Effector CD8-positive, alpha-beta T cell (primary cell): ENCODE data around the gene ARG1.
"Not testable (repeated sequence)": the region's sequence is repeated elsewhere in the genome, so short reads cannot be mapped to it uniquely, and the experiment has no call there.

Source experiments
- DNase-seq: peaks from one replicate; lab custom pipeline; 2025; lab: John Stamatoyannopoulos, UW
- total RNA-seq, 4 experiments: gene quantifications; one replicate each; lab custom pipeline; 2026; lab: John Stamatoyannopoulos, UW

The ARG1 gene
- 0 reads per million in 4 experiments for total RNA-seq

GRCh38 chr6:131572686-131573415, at the start of gene ARG1:
ARG1 (plus strand) TSS chr6:131573226; CDS start chr6:131573283, 57 bp downstream.
- DNase-seq = no peak

- no peak for DNase-seq
Observed at GRCh38 chr6:131523988-131524673, 48.9 kb upstream of the ARG1 start.

- no peak for DNase-seq
Observed at GRCh38 chr6:131524695-131525336, 48.2 kb upstream of the ARG1 start.

DNA sequence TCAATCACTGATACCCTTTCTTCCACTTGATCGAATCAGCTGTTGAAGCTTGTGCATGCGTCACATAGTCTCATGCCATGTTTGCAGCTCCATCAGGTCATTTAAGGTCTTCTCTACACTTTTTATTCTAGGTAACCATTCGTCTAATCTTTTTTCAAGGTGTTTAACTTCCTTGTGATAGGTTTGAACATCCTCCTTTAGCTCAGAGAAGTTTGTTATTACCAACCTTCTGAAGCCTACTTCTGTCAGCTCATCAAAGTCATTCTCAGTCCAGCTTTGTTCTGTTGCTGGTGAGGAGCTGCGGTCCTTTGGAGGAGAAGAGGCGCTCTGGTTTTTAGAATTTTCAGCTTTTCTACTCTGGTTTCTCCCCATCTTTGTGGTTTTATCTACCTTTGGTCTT, 42.1 kb upstream of the ARG1 start:
- not testable (repeated sequence) for DNase-seq

DNA sequence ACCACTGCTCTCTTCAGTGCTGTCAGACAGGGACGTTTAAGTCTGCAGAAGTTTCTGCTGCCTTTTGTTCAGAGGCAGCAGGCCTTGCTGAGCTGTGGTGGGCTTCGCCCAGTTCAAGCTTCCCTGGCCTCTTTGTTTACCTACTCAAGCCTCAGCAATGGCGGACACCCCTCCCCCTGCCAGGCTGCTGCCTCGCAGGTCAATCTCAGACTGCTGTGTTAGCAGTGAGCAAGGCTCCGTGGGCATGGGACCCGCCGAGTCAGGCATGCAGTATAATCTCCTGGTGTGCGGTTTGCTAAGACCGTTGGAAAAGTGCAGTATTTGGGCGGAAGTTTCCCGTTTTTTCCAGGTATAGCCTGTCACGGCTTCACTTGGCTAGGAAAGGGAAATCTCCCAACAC, 41.3 kb upstream of the ARG1 start:
- not testable (repeated sequence) for DNase-seq

DNA sequence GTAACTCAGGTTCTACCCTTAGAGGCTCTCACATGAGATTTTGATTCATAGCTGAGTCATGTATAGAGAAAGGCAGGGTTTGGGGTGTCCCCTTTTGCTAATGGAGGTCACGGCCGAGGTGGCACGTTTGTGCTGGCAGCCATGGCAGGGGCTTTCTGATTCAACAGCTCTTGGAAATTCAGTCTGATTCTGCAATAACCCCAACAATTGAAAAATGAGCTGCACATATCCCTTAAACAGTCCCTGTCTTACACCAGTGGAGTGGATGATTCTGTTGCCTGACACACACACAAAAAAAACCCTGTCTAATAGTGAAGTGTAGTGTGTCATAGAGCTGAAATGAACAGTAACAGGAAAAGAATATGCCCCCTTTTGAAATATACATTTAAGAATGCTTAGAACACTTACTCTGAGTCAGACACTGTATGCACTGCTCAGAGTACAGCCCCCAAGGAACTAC, 40.4 kb upstream of the ARG1 start:
- DNase-seq = no peak

DNA sequence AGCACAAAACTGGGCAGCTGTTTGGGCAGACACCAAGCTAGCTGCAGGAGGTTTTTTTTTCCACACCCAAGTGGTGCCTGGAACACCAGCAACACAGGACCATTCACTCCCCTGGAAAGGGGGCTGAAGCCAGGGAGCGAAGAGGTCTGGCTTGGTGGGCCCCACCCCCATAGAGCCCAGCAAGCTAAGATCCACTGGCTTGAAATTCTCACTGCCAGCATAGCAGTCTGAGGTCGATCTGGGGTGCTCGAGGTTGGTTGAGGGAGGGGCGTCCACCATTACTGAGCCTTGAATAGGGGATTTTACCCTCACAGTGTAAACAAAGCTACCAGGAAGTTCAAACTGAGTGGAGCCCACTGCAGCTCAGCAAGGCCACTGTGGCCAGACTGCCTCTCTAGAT, 34.4 kb upstream of the ARG1 start:
- not testable (repeated sequence) for DNase-seq

DNA sequence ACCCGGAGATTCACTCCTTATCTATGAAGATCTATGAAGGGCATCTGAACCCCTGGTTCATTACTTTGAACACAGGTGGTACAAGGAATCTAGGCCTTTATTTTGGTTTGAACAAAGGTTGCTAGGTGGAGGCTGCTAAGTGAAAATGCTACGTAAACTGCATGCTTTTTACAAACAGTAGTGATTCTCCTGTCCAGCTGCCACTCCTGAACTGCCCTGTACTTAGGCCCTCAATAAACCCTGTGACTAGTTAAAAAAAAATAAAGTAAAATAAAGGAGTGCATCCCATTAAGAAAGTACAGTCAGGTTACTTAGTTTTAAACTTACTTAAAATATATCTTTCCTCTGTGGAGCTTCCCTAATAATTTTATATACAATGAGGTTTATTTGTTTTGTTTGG, 27.7 kb upstream of the ARG1 start:
- no peak for DNase-seq

DNA sequence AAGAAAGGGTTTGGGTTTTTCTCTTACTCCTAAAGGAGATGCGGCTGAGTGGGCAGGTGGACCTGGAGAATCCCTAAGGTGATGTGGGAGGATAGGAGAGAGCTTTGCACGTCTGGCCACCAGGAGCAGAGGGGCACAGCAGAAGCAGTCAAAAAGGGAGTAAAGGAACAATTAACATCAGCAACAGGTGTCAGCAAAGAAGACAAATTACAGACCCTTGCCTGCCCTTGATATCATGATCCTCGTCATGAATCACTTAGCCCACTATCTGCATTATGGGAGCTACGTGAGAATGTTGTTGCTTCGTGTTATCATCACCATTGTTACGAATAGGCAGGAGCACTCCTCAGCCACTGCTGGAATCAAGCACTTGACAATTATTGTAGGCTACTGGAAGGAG, 25.5 kb upstream of the ARG1 start:
- no peak for DNase-seq

- DNase-seq = no peak
Observed at GRCh38 chr6:131548441-131548840, 24.6 kb upstream of the ARG1 start.

DNA sequence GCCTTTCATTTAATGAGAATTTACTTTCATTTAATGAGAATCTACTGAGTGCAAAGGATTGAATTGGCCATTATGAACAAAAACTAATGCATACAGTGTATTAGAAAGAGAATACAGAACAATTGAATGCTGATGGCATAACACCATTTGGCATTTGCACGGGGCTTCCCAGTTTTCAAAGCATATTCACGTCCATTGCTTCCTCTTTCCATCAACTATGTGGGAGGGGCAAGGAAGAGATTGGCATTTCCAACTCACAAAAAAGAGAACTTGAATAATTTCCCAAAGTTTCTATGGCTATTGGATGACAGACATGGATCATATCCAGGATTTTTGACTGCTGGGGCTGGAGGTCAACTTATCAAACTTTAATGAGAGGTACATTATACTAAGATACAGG, 23.2 kb upstream of the ARG1 start:
- DNase-seq = no peak

- DNase-seq = no peak
Observed at GRCh38 chr6:131551902-131552301, 21.1 kb upstream of the ARG1 start.

DNA sequence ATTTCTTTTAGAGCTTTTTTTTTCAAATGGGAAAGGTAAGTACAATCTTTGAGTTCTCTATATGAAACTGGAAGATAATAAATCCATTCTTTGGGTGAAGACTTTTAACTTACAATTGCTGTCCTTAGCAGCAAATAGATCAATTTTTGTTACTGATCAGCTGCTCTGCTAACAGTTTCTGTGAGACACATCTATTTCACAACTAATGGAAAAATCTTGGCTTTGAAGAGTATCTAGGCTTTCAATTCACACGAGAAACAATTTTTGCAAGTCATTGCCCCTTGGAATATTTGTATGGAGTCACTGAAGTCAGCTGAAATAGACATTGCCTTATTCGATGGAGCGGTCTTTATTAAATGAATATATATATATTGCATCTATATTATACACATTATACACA, 20.5 kb upstream of the ARG1 start:
- no peak for DNase-seq

DNA sequence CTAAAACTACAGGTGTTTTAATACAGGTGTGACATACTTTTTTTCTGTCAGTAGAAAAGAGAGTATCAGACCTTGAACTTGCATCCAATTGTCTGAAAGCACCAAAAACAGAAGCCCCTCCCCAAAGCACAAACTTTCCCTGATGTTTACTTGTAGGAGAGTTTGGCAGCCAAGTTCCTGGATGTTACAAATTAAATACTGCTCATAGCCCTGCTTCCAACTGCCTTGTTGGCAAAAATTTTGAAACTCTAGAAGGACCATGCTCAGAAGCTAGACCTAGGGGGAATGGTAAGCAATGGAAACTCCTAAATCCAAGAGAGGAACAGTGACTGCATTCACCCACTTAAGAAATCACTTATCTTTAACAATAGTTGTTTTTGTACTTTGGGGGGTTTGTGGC, 17.0 kb upstream of the ARG1 start:
- no peak for DNase-seq

GRCh38 chr6:131558922-131559321, 14.1 kb upstream of the ARG1 start:
- no peak for DNase-seq

DNA sequence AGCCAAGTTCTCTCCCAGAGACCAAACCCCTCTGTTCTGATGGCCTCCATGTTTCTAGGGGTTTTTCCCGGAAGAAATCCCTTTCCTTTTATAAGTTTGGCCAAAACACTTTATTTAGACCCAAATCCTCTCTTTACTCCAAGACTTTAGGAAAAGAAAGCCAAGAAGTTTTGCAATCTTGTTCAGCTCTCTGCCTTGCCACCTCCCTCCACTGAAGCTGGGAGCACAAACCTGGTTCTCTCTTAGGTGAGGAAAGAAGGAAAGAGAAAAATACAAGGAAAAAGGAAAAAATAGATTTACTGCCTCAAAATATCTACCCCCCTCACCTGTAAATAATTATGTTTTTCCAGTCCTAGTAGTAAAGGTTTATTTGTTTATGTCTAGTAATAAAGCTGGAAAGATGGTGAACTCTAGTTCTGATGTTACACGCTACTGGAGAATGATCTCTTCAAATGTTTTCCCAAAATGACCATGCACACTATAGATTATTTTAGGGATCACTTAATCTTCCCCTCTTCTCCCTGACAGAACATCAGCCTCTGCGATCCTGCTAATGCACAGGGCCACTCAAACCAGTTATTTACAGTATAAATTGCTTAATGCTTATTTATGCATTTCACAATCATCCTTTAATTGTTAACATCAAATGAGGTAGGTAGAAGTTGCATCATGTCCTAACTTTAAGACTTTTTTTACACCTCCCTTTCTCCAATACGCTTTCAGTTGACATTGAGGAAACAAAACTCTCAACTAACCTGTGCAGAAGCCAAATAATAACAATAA, 10.9 kb upstream of the ARG1 start:
- no peak for DNase-seq

GRCh38 chr6:131565056-131565455, 8.0 kb upstream of the ARG1 start:
- no peak for DNase-seq

DNA sequence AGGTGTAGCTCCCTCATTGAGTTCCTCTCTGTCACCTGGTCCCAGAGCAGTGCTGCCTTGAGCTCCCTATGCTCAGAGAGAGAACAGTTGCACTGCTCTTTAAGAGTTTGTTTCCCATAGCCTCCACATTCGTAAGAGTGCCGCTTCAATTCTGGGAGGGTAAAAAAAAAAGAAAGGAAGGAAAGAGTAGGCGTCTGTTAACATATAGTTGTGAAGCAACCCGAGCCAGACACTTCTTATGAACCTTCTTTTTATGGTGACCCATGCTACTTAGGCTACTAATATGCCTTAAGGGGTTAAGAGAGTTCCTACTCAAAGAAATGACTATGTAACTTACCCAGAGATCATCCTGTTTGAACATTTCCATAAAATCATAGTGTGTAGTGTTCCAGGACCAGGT, 4.3 kb upstream of the ARG1 start:
- DNase-seq = no peak

- DNase-seq = no peak
Observed at GRCh38 chr6:131574133-131574532, 1.1 kb downstream of the ARG1 start.

DNA sequence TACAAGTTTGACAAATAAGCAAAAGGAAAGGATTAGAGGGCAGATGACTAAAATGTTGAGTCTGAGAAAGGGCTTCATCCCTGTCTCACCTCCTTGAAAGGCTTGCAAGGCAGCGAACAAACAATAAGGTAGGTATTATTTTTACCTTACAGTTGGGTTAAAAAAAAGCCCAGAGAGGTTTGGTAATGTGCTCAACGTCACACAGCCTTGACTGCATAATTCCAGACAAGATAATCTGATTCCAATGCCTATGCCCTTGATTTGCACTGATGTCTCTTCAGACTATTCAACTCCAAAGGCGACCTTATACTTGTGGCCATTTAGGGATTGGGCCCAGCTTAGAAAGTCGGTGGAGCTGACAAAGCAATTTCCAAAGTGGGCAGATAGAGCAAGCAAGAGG, 1.7 kb downstream of the ARG1 start:
- no peak for DNase-seq

GRCh38 chr6:131575834-131576478, 2.9 kb downstream of the ARG1 start:
- DNase-seq = no peak

- no peak for DNase-seq
Observed at GRCh38 chr6:131581523-131581922, 8.5 kb downstream of the ARG1 start.
